Suppressor macrophage (primary cell): Measurements from ENCODE around the gene CAMK1G.

ENCODE experiments used
- DNase-seq, 4 experiments: peaks; one replicate each; pipeline ENCODE4 v3.0.0-alpha.2; 2020 to 2022

Gene CAMK1G

GRCh38 chr1:209620487-209620884 is 37.0 kb downstream of the CAMK1G start:
- DNase-seq = peak in 2 of 4 experiments; percentile 25 to 38

- no peak for DNase-seq
Observed at GRCh38 chr1:209621286-209621685, 37.8 kb downstream of the CAMK1G start.

- peak in 1 of 4 experiments; percentile 25 for DNase-seq
Observed at GRCh38 chr1:209621741-209622655, 38.5 kb downstream of the CAMK1G start.

GRCh38 chr1:209622841-209623829 is 39.6 kb downstream of the CAMK1G start:
- DNase-seq = no peak

- DNase-seq = peak; percentile 23 to 60 (median 56)
Observed at GRCh38 chr1:209624558-209625549, 41.3 kb downstream of the CAMK1G start.

- DNase-seq = no peak
Observed at GRCh38 chr1:209625791-209626285, 42.3 kb downstream of the CAMK1G start.

- DNase-seq = peak; percentile 69 to 87 (median 76)
Observed at GRCh38 chr1:209626346-209627026, 43.0 kb downstream of the CAMK1G start.

- peak; percentile 50 to 68 (median 62) for DNase-seq
Observed at GRCh38 chr1:209627027-209627731, 43.7 kb downstream of the CAMK1G start.

GRCh38 chr1:209627732-209628196 is 44.2 kb downstream of the CAMK1G start:
- DNase-seq = peak; percentile 75 to 86 (median 82)

GRCh38 chr1:209628618-209629299 is 45.2 kb downstream of the CAMK1G start:
- DNase-seq = no peak

GRCh38 chr1:209629621-209630382 is 46.3 kb downstream of the CAMK1G start:
- DNase-seq = no peak

GRCh38 chr1:209630383-209631225 is 47.1 kb downstream of the CAMK1G start:
- DNase-seq = no peak

- no peak for DNase-seq
Observed at GRCh38 chr1:209633335-209633997, 50.0 kb downstream of the CAMK1G start.

- DNase-seq = no peak
Observed at GRCh38 chr1:209634005-209634737, 50.7 kb downstream of the CAMK1G start.

GRCh38 chr1:209635850-209636249 is 52.3 kb downstream of the CAMK1G start:
- DNase-seq = no peak

- no peak for DNase-seq
Observed at GRCh38 chr1:209641832-209642172, 58.3 kb downstream of the CAMK1G start.

GRCh38 chr1:209642816-209643215 is 59.3 kb downstream of the CAMK1G start:
- DNase-seq = no peak
